Sigmoid colon (tissue), 4 donors: ENCODE results near the gene THYN1.

Experiments used
- EP300 ChIP-seq, 4 donors: sonication (generic); formaldehyde crosslinking; IDR thresholded peaks; one replicate each; pipeline ENCODE4 v1.6.1; 2017; ENCODE audit warnings: antibody characterized with exemption in 4 of 4
- POLR2A ChIP-seq, 2 donors: fragments of 450-650 bp; IDR thresholded peaks; one replicate each; pipeline ENCODE4 v1.6.1; 2016; ENCODE audit warnings: antibody characterized with exemption in 2 of 2, mild to moderate bottlenecking in 2 of 2, moderate library complexity in 2 of 2
- POLR2AphosphoS5 ChIP-seq, 4 donors: sonication (generic); formaldehyde crosslinking; IDR thresholded peaks; one replicate each; pipeline ENCODE4 v1.6.1; 2017; ENCODE audit warnings: antibody characterized with exemption in 4 of 4
- TF ChIP-seq, protein P1 (sequence below), 4 experiments: fragments of 450-650 bp in 3 of 4; fragments of 200-600 bp in 1 of 4; IDR thresholded peaks; one replicate each; pipeline ENCODE4 v1.5.1; 2016 to 2019; ENCODE audit warnings: antibody characterized with exemption in 4 of 4, mild to moderate bottlenecking in 3 of 4, moderate library complexity in 2 of 4

DNA sequence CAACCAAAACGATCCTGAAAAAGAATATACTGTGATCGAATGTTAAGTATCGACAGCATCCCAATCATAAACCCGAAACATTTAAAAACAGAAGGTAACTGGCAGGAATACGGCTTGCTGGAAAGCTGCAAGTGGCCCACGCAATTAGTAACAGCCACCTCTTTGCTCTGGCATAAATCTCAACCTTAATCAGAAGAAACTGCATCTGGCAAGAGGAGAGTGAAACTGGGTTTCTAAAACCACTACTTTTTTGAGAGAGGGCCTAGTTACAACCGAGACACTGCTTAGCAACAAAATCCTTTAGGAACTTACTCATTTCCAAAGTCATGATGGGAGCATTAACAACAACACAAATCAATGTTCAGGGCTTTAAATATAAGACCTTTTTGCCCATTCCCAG, 37.3 kb downstream of the THYN1 start:
- TF ChIP-seq, protein P1, sequence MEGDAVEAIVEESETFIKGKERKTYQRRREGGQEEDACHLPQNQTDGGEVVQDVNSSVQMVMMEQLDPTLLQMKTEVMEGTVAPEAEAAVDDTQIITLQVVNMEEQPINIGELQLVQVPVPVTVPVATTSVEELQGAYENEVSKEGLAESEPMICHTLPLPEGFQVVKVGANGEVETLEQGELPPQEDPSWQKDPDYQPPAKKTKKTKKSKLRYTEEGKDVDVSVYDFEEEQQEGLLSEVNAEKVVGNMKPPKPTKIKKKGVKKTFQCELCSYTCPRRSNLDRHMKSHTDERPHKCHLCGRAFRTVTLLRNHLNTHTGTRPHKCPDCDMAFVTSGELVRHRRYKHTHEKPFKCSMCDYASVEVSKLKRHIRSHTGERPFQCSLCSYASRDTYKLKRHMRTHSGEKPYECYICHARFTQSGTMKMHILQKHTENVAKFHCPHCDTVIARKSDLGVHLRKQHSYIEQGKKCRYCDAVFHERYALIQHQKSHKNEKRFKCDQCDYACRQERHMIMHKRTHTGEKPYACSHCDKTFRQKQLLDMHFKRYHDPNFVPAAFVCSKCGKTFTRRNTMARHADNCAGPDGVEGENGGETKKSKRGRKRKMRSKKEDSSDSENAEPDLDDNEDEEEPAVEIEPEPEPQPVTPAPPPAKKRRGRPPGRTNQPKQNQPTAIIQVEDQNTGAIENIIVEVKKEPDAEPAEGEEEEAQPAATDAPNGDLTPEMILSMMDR (IDR thresholded peaks at IDR 0.05): no peak
- TF ChIP-seq POLR2AphosphoS5 (IDR thresholded peaks at IDR 0.05): no peak
- no peak for TF ChIP-seq POLR2A (IDR thresholded peaks at IDR 0.05)
- no peak for TF ChIP-seq EP300 (IDR thresholded peaks at IDR 0.05)
